Activated T-helper 1 cell treated with Interleukin-2 at 50 U/mL for 16 hours (primary cell): ENCODE results near the gene LSAMP.

Experiments used
- DNase-seq: peaks from one replicate; pipeline ENCODE4 v3.0.0-alpha.2; 2020; ENCODE audit warnings: low read depth

LSAMP gene

DNA sequence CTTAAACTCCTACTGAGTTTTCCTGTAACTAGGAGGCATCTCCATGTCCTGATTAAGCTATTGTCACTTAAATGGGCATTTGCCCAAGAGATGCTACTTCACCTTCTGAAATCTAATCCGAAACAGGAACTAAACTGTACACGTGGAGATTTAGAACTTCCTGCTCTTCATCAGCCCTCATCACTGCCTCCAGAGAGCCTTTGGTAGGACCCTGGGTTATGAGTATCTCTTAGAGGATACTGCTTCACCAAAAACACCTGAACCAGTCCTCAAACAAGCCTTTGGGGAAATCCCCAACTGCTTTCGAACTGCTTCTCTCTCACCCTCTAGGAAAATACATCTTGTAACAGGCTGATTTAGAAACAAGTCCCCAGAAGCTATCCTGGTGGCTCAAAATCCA is 501.7 kb downstream of the LSAMP start:
- DNase-seq: no peak

DNA sequence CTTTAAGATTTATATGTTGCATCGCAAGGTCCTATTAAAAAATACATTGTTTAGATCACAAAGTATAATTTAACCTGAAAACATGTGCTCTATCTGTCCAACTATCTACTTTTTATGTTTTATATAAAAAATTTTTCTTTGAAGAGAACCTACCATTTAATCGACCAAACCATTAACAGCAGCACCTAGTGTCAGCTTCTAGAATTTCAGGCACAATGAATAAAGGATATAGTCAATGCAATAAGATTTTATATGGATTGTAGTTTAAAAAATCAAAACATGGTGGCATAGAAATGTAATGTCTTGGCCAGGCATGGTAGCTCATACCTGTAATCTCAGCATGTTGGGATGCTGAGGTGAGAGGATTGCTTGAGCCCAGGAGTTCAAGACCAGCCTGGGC is 508.2 kb downstream of the LSAMP start:
- DNase-seq: no peak

DNA sequence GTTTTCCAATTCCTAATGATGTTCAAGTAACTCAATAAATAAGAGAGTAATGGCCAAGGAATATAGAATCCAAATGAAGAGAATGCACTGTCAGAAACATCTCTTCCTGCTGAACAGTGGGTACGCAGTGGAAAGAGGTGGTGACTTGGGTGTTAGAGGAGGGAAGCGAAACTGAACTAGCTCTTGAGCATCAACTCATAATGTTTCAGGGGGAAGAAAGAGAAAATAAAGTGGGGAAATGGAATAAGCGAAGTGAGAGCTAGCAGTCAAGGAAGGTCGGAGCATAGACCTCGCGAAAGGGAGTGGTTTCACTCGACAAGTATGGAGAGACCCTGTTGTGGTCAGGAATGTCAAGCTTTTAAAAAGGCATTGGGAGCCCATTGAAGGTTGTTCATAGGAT is 512.5 kb downstream of the LSAMP start:
- DNase-seq: no peak

DNA sequence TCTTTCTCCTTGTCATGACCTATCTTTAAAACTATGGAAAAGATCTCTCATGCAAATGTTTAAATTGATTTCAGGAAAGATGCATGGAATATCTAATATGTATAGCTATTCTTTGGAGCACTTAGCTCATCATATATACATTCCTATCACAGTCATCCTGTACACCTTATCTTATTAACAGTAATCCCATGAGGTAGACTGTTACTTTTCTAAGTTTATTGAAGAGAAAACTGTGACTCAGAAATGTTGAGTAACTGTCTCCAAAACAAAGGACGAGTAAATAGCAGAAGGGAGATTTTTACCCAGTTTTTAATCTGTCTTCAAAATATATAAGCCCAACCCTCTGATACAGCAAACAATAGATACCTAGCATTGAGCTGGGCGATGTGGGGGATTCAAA is 513.7 kb downstream of the LSAMP start:
- DNase-seq: no peak

DNA sequence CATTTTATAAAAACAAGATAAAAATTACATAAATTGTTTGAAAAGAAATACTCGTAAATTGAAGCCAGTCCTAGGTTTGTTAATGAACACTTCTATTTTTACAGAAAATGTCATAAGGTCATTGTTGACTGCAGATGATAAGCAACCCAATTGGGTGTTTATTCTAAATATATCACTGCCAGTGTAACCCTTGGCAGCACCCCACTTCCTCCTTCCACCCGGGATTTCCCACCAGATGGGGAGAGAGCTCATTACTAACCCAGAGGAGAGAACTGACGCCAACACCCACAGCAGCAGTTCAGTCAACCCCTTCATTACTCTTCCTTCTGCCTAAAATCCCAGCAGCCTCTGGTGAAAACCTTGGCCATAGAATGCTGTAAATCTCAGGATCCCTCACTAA is 514.4 kb downstream of the LSAMP start:
- DNase-seq: no peak

DNA sequence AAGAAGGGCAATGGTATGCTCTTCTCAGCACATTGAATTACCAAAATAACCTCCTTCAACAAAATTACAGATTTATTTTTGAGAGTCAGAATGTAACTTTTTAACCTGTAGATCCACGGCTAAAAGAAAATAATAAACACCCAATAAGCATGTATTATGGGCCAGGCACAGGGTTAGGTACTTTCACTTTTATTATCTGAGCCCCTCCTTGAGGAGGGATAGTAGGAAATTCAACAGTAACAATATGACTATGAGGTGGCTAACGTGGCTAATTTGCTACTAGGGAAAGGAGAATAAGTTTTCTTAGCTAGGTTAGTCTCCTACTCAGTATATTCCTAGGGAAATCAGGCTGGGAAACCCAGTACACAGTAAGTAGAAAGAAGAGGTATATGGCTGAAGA is 515.1 kb downstream of the LSAMP start:
- no peak for DNase-seq

DNA sequence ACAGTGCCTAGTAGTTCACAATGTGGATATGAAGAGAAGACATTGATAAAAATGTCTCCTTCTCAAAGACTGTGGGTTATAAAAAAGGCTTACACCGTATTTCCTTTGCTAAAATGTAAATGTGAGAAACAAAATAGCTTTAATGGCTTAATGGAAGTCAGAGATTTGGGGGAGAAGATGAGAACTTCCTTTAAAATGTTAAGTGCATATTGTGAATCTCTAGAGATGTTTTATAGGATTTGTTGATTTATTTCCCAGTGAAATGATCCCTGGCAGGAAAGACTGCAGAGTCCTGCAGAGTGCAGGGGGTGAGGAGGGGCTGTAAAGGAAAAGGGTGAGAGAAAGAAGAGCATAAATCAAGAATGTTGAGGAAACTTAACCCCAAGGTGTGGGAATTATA is 516.9 kb downstream of the LSAMP start:
- DNase-seq: no peak

DNA sequence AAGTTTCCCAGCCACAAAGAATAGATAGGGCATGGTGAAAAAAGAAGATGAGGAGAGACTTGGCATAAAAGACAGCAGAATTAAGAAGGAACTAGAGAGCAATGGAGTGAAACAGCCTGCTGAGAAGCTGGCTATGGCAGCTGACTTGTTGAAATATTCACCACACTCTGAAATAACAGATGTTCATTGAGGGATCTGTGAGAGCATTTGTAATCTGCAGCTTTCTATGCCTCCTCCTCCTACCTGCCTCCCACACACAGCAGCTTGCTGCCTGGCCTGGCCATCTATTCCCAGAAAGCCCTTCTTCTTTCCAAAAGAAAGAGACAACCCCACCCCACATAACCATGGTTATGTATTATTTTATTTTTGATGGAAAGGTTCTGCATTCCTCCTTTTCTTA is 518.1 kb downstream of the LSAMP start:
- no peak for DNase-seq

DNA sequence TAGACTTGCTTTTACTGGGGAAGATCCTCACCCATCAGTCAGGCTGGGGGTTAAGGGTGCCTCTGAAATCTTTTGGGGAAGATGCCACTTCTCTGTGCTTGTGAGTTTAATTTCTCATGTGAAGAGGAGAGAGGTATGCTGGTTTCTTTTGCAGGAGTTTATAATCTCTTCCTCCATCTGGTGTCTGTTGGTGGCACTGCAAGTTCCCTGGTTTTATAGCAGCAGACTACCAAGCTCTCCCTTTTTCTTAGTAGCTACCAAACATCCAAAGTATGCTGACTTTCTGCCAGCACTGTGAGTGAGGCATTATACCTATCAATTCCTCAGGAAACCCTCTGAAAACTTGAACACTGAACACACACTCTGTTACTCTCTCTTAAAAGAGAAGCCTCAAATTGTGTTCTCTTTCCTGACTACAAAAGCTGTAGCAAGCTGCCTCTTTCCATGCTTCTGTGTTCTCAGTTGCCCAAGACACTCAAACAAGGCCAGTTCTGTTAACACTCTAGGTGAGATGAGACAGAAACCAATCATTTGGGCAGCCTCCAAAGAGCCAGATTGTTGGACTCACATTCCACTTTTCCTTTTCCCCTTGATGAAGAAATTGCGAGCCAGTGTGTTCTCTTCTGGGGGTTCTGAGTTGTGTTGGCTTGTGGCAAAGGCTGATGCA is 522.5 kb downstream of the LSAMP start:
- DNase-seq: no peak

DNA sequence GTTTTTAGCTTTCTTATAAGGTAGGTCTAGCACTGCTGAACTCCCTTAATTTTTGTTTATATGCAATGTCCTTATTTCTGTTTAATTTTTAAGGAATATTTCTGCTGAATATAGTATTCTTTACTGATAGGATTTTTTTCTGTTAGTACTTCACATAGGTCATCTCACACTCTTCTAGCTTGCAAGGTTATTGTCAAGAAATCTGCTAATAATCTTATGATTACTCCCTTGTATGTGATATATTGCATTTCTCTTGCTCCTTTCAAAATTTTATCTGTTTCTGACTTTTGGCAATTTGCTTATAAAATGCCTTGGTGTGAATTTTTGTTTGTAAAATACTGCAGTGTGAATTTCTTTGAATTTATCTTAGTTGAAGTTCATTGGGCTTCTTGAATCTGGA is 523.6 kb downstream of the LSAMP start:
- no peak for DNase-seq

DNA sequence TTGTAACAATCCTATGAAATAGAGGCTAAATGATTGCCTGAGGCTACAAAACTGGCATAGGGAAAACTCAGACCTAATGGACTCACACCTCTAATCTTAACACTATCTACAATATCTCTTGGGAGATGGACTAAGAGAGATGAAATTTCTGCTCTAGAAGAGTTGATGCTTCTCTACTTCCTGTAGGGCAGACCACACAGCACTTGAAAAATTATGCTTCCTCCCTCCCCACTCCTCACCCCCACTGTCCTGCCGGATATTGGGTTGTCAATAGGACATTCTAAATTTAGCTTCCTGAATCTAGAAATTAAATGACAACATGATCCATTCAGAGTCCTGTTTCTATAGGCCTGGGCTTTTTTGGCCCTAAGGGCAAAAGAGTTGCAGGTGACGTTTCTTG is 526.4 kb downstream of the LSAMP start:
- DNase-seq: no peak

DNA sequence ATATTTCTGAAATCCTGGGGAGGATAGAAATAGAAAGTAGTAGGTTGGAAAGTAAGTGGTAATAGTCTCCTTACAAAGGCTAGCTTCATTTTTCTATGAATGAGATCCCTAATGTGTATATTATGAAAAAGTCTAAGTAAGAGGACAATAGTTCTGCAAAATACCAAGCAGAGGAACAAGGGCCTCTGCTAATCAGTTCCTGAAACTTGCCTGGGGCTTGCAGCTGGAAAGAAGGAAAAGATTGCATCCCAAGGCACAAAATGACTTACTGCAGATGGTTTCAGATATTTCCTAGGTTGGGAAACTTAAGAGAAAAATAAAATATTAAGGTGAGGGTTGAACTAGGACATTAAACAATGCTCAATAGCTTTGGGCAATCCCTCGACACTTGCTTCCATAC is 528.4 kb downstream of the LSAMP start:
- DNase-seq: no peak

DNA sequence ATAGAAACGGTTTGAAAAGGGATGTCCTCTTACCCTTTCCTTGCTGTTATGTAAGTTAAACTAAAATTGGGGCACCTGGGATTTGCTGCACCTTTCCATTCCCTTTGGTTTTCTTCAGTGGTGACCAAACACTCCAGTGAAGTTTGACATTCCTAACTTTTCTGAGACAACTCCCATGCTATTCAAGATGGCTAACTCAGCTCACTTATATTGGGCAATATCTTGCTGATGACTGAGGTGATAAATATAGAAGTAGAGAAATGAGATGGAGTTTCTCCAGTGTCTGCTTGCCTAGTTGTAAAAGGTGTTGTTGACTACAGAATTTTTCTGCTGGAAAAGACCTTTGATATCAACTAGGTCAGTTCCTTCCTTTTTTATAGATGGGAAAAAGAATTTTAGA is 530.2 kb downstream of the LSAMP start:
- DNase-seq: no peak

DNA sequence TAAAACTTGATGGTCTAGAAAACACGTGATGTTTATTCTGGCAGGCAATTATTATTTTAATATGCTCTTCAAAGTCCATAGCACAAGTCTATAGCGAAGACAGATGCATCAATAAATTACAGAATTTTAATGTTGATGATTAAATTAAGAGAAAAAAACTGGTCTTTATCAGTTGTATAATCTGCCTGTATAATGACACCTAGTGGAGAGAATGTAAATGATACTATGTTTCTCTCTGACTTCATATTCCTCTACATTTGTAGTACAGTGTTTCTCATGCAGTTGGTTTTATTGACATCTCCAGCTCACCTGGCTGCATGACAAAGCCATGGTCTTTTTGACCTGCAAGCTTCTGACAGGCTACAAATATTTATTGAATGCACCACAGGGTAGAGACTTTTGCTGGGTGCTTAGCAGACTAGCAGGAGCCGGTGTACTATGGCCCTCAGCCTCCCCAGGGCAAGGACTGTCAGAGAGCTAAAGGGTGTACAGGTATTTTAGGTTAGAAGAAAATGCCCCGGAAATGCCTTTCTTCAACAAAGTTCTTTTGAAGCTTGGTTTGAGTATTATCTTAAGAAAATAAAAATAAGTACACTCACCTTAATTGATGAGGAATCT is 532.1 kb downstream of the LSAMP start:
- DNase-seq: no peak

DNA sequence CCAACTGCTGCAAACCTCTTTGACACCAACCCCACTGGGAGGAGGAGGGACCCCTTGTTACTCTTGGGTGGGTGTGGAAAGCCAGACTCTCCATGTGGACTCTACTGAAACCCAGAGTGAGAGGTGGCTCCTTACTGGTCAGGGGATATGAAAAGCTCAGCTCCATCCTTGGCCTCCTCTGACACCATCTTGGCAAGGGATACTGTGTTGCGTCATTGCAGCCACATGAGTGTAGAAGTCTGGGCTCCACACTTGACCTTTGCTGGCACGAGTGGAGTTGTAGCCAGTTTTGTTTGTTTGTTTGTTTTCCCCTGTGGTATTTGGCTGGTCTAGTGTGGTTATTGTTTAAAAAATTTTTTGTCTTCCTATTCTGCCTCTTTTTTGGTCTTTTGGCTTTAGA is 532.9 kb downstream of the LSAMP start:
- no peak for DNase-seq

DNA sequence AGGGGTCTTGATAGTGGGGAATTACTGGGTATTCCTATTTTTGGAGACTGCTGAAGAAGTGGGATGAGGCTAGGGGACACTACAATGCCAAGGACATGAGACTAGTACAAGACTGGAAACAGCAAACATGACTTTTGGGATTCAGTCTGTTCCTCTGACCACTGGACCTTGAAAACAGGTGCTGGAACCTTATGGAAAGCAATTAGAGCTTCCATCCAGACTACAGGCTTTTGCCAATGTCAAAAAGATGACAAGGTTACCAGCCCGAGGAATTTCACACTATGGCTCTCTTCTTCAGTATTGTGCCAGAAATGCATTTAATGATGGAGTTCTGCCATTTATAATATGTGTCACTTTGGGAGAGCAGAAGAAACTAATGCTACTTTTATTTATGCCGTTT is 539.4 kb downstream of the LSAMP start:
- DNase-seq: no peak

DNA sequence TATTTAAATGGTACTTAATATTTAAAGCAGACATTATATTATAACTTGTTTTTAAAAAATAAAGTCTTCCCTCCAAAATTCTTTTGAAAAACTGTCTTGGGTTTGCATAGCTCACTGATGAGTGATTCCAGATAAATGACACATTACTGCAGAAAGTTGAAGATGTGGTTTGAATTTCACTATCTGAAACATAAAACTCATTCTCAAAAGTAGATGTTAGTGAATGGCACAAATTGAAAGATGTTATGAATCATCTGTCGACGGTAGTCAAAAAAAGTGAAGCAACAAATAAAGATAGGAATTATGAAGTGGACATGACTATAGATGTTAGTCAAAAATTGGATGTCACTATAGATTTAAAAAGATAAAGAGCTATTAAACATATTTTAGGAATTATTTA is 541.4 kb downstream of the LSAMP start:
- DNase-seq: no peak

DNA sequence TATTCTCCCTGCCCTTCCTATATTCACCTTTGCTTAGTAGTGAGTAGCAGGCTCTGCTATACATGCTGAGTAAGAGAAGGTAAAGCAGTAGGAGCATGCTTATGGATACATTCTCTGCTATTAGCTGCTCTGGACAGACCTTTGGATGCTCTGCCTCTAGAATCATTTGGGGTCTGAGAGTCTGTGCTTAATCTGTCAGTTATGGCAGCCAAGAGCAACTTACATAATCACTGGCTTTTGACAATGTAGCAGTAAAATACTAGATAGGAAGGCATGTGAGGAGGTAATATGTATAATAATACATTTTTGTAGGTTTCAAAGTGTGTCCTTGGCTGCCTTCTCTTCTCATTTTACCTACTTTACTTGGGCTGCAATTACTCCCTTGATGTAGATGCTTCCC is 544.3 kb downstream of the LSAMP start:
- no peak for DNase-seq

DNA sequence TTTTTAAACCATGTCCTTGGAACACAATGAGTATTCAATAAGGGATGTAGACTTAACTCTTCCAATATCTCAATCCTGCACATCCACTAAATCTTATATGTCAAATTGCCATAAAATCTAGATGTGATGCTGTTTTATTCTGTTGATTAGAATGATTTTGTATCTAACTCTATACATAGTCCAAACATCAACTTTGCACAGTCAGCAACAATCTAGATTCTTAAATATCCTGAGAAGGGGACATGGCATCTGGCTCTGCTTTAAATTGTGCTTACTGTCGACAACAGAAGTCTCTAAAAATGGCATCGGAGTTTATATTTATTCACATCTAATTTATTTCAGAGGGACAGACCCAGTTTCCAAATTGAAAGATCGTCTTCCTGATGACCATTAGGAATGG is 545.8 kb downstream of the LSAMP start:
- DNase-seq: no peak

DNA sequence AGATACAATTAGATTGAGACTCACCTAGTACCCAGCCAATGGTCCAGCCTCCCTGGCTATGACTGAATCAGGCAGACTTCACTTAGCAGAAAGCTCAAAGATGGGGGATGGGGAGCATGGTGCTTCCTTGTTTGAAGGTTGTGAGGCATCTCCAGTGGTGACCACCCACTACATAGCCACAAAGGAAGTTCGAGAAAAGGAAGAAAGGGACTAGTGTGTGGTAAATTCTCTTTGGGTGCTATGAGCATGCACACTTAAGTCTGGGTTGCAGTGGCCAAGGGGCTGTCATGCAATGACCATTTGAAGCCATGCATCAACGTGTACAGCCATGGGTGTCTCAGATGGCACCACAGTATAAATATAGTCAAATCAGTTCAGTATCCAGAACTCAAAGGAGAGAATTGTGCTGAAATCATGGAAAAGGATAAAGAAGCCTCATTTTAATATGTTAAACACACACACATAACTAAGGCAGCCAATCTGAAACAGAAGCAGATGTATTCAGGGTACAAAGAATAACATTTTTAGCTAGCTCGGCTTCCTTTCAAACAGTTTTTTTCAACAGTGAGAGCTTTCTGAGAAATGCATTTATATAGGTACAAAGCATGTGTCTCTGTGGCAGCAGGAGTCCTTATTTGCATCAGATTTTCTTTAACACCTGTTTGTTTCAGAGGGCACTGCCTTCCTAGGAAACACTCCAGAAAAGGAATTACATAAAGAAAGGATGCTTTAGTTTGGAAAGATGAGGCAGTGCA is 546.5 kb downstream of the LSAMP start:
- no peak for DNase-seq

DNA sequence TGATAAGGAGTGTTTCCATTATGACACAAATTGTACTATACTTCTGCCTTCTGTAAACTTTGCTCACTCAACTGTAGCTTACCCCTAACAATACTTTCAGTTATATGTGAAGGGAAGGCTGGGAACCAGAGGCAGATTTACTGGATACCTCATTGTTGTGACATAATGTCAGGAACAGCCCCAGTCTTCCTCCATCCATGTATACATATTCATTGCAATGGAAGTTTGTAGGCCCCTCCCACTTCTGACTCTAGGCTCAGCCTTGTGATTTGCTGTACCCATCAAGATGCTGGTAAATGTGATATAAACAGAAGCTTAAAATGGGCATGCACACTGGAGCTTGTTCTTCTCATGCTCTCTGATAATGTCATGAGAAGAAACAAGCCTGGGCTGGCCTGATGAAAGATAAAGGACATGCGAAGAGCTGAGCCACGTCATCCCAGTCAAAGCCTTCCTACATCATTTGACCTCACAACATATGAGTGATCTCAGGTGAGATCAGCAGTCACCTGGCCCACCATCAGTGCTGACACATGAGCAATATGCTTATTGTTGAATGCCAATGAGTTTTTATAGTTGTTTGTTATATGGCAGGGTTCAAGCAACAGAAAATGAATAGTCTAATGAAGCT is 554.2 kb downstream of the LSAMP start:
- no peak for DNase-seq

DNA sequence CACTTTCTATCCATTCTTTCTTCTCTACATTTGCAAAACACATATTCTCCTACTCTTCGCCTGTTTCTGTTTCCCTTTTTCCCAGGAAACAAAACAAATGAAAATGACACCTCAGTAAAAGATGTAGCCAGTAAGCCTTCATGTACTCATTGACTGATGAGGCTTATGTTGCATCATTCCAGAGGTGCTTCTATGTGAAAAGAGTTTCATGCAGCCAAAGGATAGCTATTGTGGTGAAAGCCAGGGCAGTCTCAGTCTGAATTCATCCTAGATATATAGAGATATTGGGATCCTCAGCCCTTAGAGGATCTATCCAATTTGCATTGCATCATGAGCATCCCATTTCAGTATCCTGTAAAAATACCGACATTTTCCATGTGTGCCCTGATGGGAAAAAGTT is 554.7 kb downstream of the LSAMP start:
- DNase-seq: no peak

DNA sequence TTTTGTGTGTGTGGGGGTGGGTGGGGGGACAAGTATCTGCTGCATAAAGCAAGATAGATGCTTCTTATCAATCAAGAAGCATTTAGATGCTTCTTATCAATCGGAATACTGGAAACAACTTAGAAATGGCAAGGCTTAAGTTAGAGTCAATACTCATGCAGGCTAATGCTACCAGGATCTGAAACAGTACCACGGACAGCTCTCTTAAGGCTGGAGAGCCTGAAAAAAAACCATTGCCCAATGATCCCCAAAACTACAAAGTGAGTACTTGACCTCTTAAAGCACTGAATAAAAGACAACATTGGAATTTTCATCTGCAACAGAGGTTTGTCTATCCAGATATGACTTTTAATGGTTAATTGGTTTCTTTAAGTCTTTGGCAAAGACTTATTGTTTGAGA is 559.7 kb downstream of the LSAMP start:
- DNase-seq: no peak

DNA sequence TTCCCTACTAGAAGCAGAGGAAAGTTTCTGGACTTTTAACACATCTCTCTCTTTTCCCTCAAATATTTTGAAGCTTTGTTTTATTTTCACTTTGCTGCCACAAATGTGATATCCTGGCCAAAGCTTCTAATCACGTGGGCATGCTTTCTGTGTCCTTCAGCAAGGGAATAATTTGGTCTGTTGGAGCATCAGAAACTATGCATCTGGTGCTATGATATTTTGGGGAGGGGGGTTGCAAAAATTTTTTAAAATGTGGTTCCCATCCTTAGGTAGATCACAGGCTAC is 567.7 kb downstream of the LSAMP start:
- no peak for DNase-seq
